PFSK-1 (cell line): ENCODE results near the gene TBX19.

ENCODE experiments used
- POLR2AphosphoS5 ChIP-seq: IDR thresholded peaks from 2 replicates; pipeline ENCODE4 v1.6.1; 2012; ENCODE audit warnings: low read depth, mild to moderate bottlenecking, control low read depth, low read length, moderate library complexity
- TAF1 ChIP-seq: IDR thresholded peaks from 2 replicates; pipeline ENCODE4 v1.6.1; 2012; ENCODE audit warnings: low read length, control low read depth, borderline replicate concordance; ENCODE audit not compliant: insufficient read depth

GRCh38 chr1:168340781-168341482 lies 60.3 kb downstream of the TBX19 start:
- no peak for TF ChIP-seq TAF1
- TF ChIP-seq POLR2AphosphoS5 = no peak
